Adrenal gland (tissue), 12 donors: ENCODE data around the gene AMN. TPM values are rescaled to one million over a fixed set of nuclear protein-coding genes. Genes with fewer than 3 reads are reported as not detected.

Source experiments
- DNase-seq, 7 donors: peaks; one replicate each; pipeline ENCODE4 v3.0.0-alpha.2; 2019 to 2020
- H3K27ac ChIP-seq, 5 donors: fragments of 200-600 bp; sonication (generic) in 4 of 5; 1 replicate in 3 of 5; 2 replicates in 2 of 5; pipeline versions ENCODE4 v1.5.1 to v1.8.0; 2016 to 2020; ENCODE audit warnings: mild to moderate bottlenecking in 1 of 5
- H3K27me3 ChIP-seq: fragments of 200-600 bp; 2 replicates; pipeline ENCODE4 v1.8.0; 2021
- H3K36me3 ChIP-seq, 2 donors: fragments of 200-600 bp; replicated peaks in 1 of 2; 1 replicate in 1 of 2; 2 replicates in 1 of 2; pipeline versions ENCODE4 v1.5.1 to v1.8.0; 2018 to 2022
- H3K4me1 ChIP-seq, 2 donors: fragments of 200-600 bp; replicated peaks in 1 of 2; 1 replicate in 1 of 2; 2 replicates in 1 of 2; pipeline versions ENCODE4 v1.5.1 to v1.8.0; 2018 to 2021
- H3K4me3 ChIP-seq, 4 donors: fragments of 200-600 bp; sonication (generic) in 3 of 4; one replicate each; pipeline ENCODE4 v1.5.1; 2016 to 2018
- H3K9me3 ChIP-seq, 3 donors: fragments of 200-600 bp; sonication (generic) in 1 of 3; replicated peaks in 1 of 3; 1 replicate in 2 of 3; 2 replicates in 1 of 3; pipeline versions ENCODE4 v1.5.1 to v1.8.0; 2016 to 2021
- POLR2A ChIP-seq, 2 donors: fragments of 450-650 bp; IDR thresholded peaks; one replicate each; pipeline ENCODE4 v1.6.1; 2017; ENCODE audit warnings: antibody characterized with exemption in 2 of 2, mild to moderate bottlenecking in 2 of 2, moderate library complexity in 1 of 2
- WGBS, 4 donors: extraction: QIAGEN DNeasy Blood & Tissue Kit in 2 of 4; methylation state at CpG; one replicate each; pipeline versions ENCODE4 v1.1.5 to v1.1.7; 2013 to 2017; 5-methylcytosine and 5-hydroxymethylcytosine counted together
- intact Hi-C, 2 donors: fragments of 100-400 bp; cut with DNase I; formaldehyde crosslinking; loops; one replicate each; pipeline versions ENCODE4 v1.14.1 to v1.15.0; 2022 to 2023
- polyA plus RNA-seq, 3 donors: library from polyadenylated mRNA; stranded (reverse); fragments of 200-250 nt in 2 of 3; fragments of 350-450 nt in 1 of 3; fragmentation: Illumina TruSeq in 1 of 3; extraction: RNeasy Lipid Tissue Mini Kit (QIAGEN cat#74804) in 1 of 3; gene quantifications; one replicate each; pipeline ENCODE4 v1.2.3, GENCODE V29; 2013 to 2014
- total RNA-seq, 9 donors: library from RNA; depleted of rRNA in 4 of 9; stranded (reverse); fragments of >200 nt in 4 of 9; fragments of 120-200 nt in 1 of 9; fragmentation: NEBNext Ultra II Directional in 1 of 9; extraction: Animal tissue kit (Norgen Biotek cat#: 25700) in 1 of 9; gene quantifications; one replicate each; pipeline versions ENCODE4 v1.1.0 to v1.2.4, GENCODE V29; 2013 to 2023
- TF ChIP-seq, protein P1 (sequence below), 6 experiments: fragments of 450-650 bp in 4 of 6; fragments of 200-600 bp in 2 of 6; sonication (generic) in 1 of 6; IDR thresholded peaks; 1 replicate in 5 of 6; 2 replicates in 1 of 6; pipeline versions ENCODE4 v1.5.1 to v1.8.0; 2016 to 2021; ENCODE audit warnings: antibody characterized with exemption in 6 of 6, mild to moderate bottlenecking in 2 of 6, moderate library complexity in 1 of 6
- donor health status: healthy with polysubstance abuse.
- donor health status: Bipolar disorder and iron deficiency.
- donor health status: DM: yes; HTN: yes; CAD: no.
- donor health status: DM: no; HTN: no; CAD: no.
- donor health status: DM: no; HTN: no; CAD: no.
- donor health status: DM: yes; HTN: yes; CAD: no.

Gene AMN
- total and polyA plus RNA-seq, 12 donors, result 0.07 to 3.6 (median 0.35) TPM; not detected in 4

DNA sequence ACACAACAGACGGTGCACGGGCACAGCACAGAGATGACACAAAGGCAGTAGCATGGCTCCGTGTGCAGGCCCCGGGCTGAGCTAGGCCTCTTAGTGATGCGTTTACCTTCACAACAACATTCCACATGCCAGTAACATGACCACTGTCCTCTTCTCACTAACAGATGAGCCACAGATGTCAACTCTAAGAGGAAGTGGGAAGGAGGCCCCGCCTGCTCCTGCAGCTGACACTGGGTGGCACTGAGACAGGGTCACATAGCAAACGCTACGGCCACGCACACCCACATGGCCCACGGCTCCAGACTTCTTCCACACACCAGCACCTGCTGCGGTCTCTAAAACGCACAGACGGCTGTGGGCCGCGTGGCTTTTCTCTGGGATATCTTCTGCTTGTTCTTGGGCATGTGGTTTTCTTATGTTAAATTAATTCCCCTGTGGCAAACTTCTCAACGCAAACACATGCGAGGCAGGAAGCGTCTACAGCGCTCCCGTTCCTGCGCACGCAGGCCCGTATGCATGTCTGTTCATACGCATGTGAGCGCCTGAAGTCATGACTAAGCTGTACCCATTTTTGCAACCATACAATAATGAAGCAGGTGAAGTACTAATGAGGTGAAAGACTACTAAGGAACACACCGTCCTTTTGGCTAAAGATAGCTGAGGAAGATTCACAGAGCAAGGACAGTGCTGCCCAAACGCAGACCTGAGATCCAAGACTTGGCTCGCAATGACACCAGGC, 26.8 kb downstream of the AMN start:
- H3K27ac ChIP-seq, result no peak overlapping the region
- no peaks in the 10 kb centered on the region for H3K9me3 ChIP-seq
- no peak overlapping the region for H3K4me3 ChIP-seq
- H3K27me3 ChIP-seq, result no peaks in the 10 kb centered on the region
- intact Hi-C loops, result no loop called here
- H3K4me1 ChIP-seq, result no peaks in the 10 kb centered on the region
- no peak for TF ChIP-seq POLR2A (IDR thresholded peaks at IDR 0.05)
- TF ChIP-seq, protein P1, sequence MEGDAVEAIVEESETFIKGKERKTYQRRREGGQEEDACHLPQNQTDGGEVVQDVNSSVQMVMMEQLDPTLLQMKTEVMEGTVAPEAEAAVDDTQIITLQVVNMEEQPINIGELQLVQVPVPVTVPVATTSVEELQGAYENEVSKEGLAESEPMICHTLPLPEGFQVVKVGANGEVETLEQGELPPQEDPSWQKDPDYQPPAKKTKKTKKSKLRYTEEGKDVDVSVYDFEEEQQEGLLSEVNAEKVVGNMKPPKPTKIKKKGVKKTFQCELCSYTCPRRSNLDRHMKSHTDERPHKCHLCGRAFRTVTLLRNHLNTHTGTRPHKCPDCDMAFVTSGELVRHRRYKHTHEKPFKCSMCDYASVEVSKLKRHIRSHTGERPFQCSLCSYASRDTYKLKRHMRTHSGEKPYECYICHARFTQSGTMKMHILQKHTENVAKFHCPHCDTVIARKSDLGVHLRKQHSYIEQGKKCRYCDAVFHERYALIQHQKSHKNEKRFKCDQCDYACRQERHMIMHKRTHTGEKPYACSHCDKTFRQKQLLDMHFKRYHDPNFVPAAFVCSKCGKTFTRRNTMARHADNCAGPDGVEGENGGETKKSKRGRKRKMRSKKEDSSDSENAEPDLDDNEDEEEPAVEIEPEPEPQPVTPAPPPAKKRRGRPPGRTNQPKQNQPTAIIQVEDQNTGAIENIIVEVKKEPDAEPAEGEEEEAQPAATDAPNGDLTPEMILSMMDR (IDR thresholded peaks at IDR 0.05), result no peak
- 83 to 84% (median 83%) methylated on average over 28 of the region's 28 CpGs for WGBS, 4 donors
- peaks cover 0 to 91% of the 10 kb centered on the region in 2 donors for H3K36me3 ChIP-seq
- no peak for DNase-seq

GRCh38 chr14:102949801-102950451, 27.5 kb downstream of the AMN start:
- intact Hi-C loops, result no loop called here
- Histone ChIP-seq H3K4me3 (no peak overlapping the region), H3K36me3 (peaks cover 0 to 91% of the 10 kb centered on the region in 2 donors), H3K9me3 (no peaks in the 10 kb centered on the region), H3K27me3 (no peaks in the 10 kb centered on the region), H3K4me1 (no peaks in the 10 kb centered on the region), H3K27ac (no peak overlapping the region)
- TF ChIP-seq POLR2A (IDR thresholded peaks at IDR 0.05), result no peak
- no peak for DNase-seq
- 84 to 93% (median 89%) methylated on average over 19 to 23 of the region's 23 CpGs for WGBS, 4 donors

DNA sequence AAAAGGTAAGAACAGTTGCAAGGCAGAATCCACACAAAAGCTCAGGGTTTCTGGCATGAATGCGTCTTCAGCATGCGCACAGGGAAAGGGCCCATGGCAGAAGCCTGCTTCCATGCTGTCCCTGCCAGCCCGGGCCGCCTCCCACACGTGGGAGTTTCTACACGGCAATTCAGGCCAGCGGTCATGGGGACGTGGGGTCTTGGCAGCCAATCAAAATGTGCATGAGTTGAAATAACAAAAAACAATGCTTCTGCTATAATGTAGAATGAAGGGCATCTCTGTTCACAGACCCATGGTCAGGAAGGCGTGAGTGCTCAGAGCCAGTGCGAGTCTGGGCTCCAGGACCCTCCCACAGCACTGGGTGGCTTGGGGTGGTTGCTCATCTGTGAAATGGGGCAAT, 28.6 kb downstream of the AMN start:
- no peak for TF ChIP-seq POLR2A (IDR thresholded peaks at IDR 0.05)
- TF ChIP-seq, protein P1 (IDR thresholded peaks at IDR 0.05), result no peak
- intact Hi-C loops, result no loop called here
- DNase-seq, result no peak
- H3K27ac ChIP-seq, result no peak overlapping the region
- H3K4me3 ChIP-seq, result no peak overlapping the region
- no peaks in the 10 kb centered on the region for H3K9me3 ChIP-seq
- H3K27me3 ChIP-seq, result no peaks in the 10 kb centered on the region
- 71 to 82% (median 81%) methylated on average over 8 to 10 of the region's 10 CpGs for WGBS, 4 donors
- H3K36me3 ChIP-seq, result peaks cover 0 to 91% of the 10 kb centered on the region in 2 donors
- no peaks in the 10 kb centered on the region for H3K4me1 ChIP-seq

DNA sequence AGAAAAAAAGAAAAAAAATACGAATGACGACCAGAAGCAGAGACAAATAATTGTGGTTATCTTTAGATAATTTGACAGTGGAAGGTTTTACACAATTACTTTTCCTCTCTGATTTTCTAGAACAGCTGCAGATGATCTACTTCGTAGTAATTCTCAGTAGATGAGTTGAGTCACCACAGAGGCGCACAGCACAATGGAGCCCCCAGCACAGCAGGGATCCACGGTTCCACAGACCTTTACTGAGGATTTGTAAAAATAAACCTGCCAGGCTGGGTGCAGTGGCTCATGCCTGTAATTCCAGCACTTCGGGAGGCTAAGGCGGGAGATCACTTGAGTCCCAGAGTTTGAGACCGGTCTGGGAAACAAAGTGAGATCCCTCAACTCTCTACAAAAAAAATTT, 29.3 kb downstream of the AMN start:
- no peaks in the 10 kb centered on the region for H3K4me1 ChIP-seq
- no peak overlapping the region for H3K27ac ChIP-seq
- 76 to 82% (median 79%) methylated on average over 8 of the region's 8 CpGs for WGBS, 4 donors
- no peak overlapping the region for H3K4me3 ChIP-seq
- H3K36me3 ChIP-seq, result peaks cover 0 to 91% of the 10 kb centered on the region in 2 donors
- TF ChIP-seq, protein P1 (IDR thresholded peaks at IDR 0.05), result no peak
- TF ChIP-seq POLR2A (IDR thresholded peaks at IDR 0.05), result no peak
- intact Hi-C loops, result no loop called here
- no peaks in the 10 kb centered on the region for H3K27me3 ChIP-seq
- DNase-seq, result no peak
- no peaks in the 10 kb centered on the region for H3K9me3 ChIP-seq
